CD14-positive monocyte (primary cell): ENCODE measurements around the gene MAP3K10. TPM values are rescaled to one million over a fixed set of nuclear protein-coding genes. Genes with fewer than 3 reads are reported as not detected.

ENCODE experiments used
- DNase-seq, 3 donors: peaks; one replicate each; pipeline ENCODE4 v3.0.0-alpha.2; 2011 to 2022
- H2AFZ ChIP-seq: 2 replicates; pipeline ENCODE4 v1.6.0; 2012; ENCODE audit warnings: mild to moderate bottlenecking, low read depth, low read length, inconsistent platforms; ENCODE audit not compliant: insufficient read depth, poor library complexity, severe bottlenecking
- H3K27ac ChIP-seq, 2 donors: 1 replicate in 1 of 2; 2 replicates in 1 of 2; pipeline ENCODE4 v1.5.1; 2012 to 2013; ENCODE audit warnings: low read length in 2 of 2, control low read depth in 1 of 2, inconsistent platforms in 1 of 2, low read depth in 1 of 2, mild to moderate bottlenecking in 1 of 2
- H3K27me3 ChIP-seq, 2 donors: one replicate each; pipeline versions ENCODE4 v1.6.0 to v1.6.1; 2011 to 2013; ENCODE audit warnings: low read length in 2 of 2; ENCODE audit not compliant: control insufficient read depth in 2 of 2, insufficient read depth in 2 of 2
- H3K36me3 ChIP-seq, 2 donors: replicated peaks in 1 of 2; 1 replicate in 1 of 2; 2 replicates in 1 of 2; pipeline versions ENCODE4 v1.5.1 to v1.6.1; 2012 to 2013; ENCODE audit warnings: low read length in 2 of 2, control low read depth in 1 of 2, inconsistent platforms in 1 of 2, mild to moderate bottlenecking in 1 of 2; ENCODE audit not compliant: insufficient read depth in 2 of 2, control insufficient read depth in 1 of 2
- H3K4me1 ChIP-seq, 2 donors: 1 replicate in 1 of 2; 2 replicates in 1 of 2; pipeline versions ENCODE4 v1.5.1 to v1.6.1; 2012 to 2013; ENCODE audit warnings: low read length in 2 of 2, control low read depth in 1 of 2, inconsistent platforms in 1 of 2, mild to moderate bottlenecking in 1 of 2, moderate library complexity in 1 of 2; ENCODE audit not compliant: insufficient read depth in 2 of 2, control insufficient read depth in 1 of 2
- H3K4me2 ChIP-seq: replicated peaks from 2 replicates; pipeline ENCODE3; 2012; ENCODE audit warnings: low read length, moderate library complexity, mild to moderate bottlenecking; ENCODE audit not compliant: poor library complexity, severe bottlenecking; ENCODE audit errors: extremely low read depth
- H3K4me3 ChIP-seq, 3 experiments: fragments of 200-600 bp in 1 of 3; sonication (generic) in 1 of 3; replicated peaks in 1 of 3; 1 replicate in 2 of 3; 2 replicates in 1 of 3; pipeline ENCODE4 v1.5.1; 2011 to 2013; ENCODE audit warnings: low read length in 3 of 3, mild to moderate bottlenecking in 3 of 3, control low read depth in 2 of 3, low read depth in 2 of 3, inconsistent platforms in 1 of 3, moderate library complexity in 1 of 3
- H3K79me2 ChIP-seq: 2 replicates; pipeline ENCODE4 v1.6.0; 2012; ENCODE audit warnings: mild to moderate bottlenecking, control low read depth, inconsistent platforms, low read length, moderate library complexity; ENCODE audit not compliant: insufficient read depth
- H3K9ac ChIP-seq: 2 replicates; pipeline ENCODE4 v1.6.0; 2017; ENCODE audit warnings: low read length, mild to moderate bottlenecking; ENCODE audit not compliant: insufficient read depth, poor library complexity, severe bottlenecking
- H3K9me3 ChIP-seq, 2 donors: replicated peaks in 1 of 2; 1 replicate in 1 of 2; 2 replicates in 1 of 2; pipeline versions ENCODE4 v1.5.1 to v1.6.1; 2012 to 2013; ENCODE audit warnings: low read length in 2 of 2, control low read depth in 1 of 2; ENCODE audit not compliant: control insufficient read depth in 1 of 2, insufficient read depth in 1 of 2
- H4K20me1 ChIP-seq: 2 replicates; pipeline ENCODE4 v1.6.0; 2012; ENCODE audit warnings: mild to moderate bottlenecking, low read length, control low read depth, moderate library complexity; ENCODE audit not compliant: insufficient read depth
- H3K27ac Mint-ChIP-seq, 7 donors: one replicate each; pipeline ENCODE4 v1.8.0; 2020; ENCODE audit warnings: mild to moderate bottlenecking in 7 of 7, mixed read lengths in 7 of 7, moderate library complexity in 6 of 7, inconsistent platforms in 2 of 7
- H3K27me3 Mint-ChIP-seq, 3 donors: one replicate each; pipeline ENCODE4 v1.8.0; 2021 to 2022; ENCODE audit warnings: low read depth in 3 of 3, mild to moderate bottlenecking in 3 of 3, mixed read lengths in 3 of 3, moderate library complexity in 3 of 3, inconsistent platforms in 1 of 3
- H3K36me3 Mint-ChIP-seq, 2 donors: one replicate each; pipeline ENCODE4 v1.8.0; 2020; ENCODE audit warnings: mixed read lengths in 2 of 2, inconsistent platforms in 1 of 2, mild to moderate bottlenecking in 1 of 2
- H3K4me1 Mint-ChIP-seq: one replicate; pipeline ENCODE4 v1.8.0; 2020; ENCODE audit warnings: mild to moderate bottlenecking, mixed read lengths
- H3K4me3 Mint-ChIP-seq, 2 donors: one replicate each; pipeline ENCODE4 v1.8.0; 2020; ENCODE audit warnings: mild to moderate bottlenecking in 2 of 2, mixed read lengths in 2 of 2, moderate library complexity in 1 of 2
- H3K9me3 Mint-ChIP-seq, 7 donors: one replicate each; pipeline ENCODE4 v1.8.0; 2020 to 2022; ENCODE audit warnings: mixed read lengths in 7 of 7, mild to moderate bottlenecking in 6 of 7, moderate library complexity in 6 of 7, inconsistent platforms in 2 of 7
- WGBS: methylation state at CpG from one replicate; pipeline ENCODE4 v1.1.5; 2013; ENCODE audit warnings: missing lambda C conversion rate; ENCODE audit not compliant: insufficient coverage; 5-methylcytosine and 5-hydroxymethylcytosine counted together
- intact Hi-C, 2 donors: fragments of 100-400 bp; cut with micrococcal nuclease; formaldehyde crosslinking; loops; one replicate each; pipeline versions ENCODE4 v1.15.0 to v1.15.1; 2023
- polyA plus RNA-seq, 3 donors: library from polyadenylated mRNA; depleted of rRNA in 1 of 3; unstranded in 2 of 3; stranded (reverse) in 1 of 3; fragments of 300-500 nt in 2 of 3; fragments of >200 nt in 1 of 3; fragmentation: Illumina TruSeq in 2 of 3; gene quantifications; 1 replicate in 2 of 3; 2 replicates in 1 of 3; pipeline ENCODE4 v1.2.3, GENCODE V29; 2012 to 2021
- TF ChIP-seq, protein P1 (sequence below): fragments of 200-600 bp; IDR thresholded peaks from one replicate; pipeline ENCODE4 v1.8.0; 2022; ENCODE audit warnings: antibody characterized with exemption, mild to moderate bottlenecking

Gene MAP3K10
- polyA plus RNA-seq, 3 donors = 0.05 to 9.1 TPM; not detected in 1

DNA sequence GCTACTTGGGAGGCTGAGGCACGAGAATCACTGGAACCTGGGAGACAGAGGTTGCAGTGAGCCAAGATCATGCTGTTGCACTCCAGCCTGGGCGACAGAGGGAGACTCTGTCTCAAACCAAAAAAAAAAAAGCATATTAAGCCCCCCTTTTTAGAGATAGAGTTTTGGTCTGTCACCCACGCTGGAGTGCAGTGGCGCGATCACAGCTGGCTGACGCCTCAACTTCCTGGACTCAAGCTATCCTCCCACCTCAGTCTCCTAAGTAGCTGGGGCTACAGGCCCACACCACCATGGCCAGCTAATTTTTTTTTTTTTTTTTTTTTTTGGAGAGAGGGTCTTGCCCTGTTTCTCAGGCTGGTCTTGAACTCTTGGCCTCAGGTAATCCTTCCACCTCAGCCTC lies 34.2 kb upstream of the MAP3K10 start:
- Histone ChIP-seq H3K4me2 (no peak overlapping the region), H3K36me3 (no peaks in the 10 kb centered on the region), H3K9ac (no peak overlapping the region), H3K9me3 (peaks cover 0 to 2% of the 10 kb centered on the region in 2 donors), H4K20me1 (no peaks in the 10 kb centered on the region), H2AFZ (no peak overlapping the region), H3K27ac (no peak overlapping the region), H3K4me1 (peaks cover 6 to 14% of the 10 kb centered on the region in 2 donors), H3K79me2 (no peaks in the 10 kb centered on the region), H3K27me3 (no peaks in the 10 kb centered on the region), H3K4me3 (no peak overlapping the region)
- H3K27ac Mint-ChIP-seq = no peak overlapping the region
- no peak overlapping the region for H3K4me3 Mint-ChIP-seq
- DNase-seq = no peak
- intact Hi-C loops = no loop called here
- peaks cover 2 to 7% (median 4%) of the 10 kb centered on the region in 7 donors for H3K9me3 Mint-ChIP-seq
- TF ChIP-seq, protein P1, sequence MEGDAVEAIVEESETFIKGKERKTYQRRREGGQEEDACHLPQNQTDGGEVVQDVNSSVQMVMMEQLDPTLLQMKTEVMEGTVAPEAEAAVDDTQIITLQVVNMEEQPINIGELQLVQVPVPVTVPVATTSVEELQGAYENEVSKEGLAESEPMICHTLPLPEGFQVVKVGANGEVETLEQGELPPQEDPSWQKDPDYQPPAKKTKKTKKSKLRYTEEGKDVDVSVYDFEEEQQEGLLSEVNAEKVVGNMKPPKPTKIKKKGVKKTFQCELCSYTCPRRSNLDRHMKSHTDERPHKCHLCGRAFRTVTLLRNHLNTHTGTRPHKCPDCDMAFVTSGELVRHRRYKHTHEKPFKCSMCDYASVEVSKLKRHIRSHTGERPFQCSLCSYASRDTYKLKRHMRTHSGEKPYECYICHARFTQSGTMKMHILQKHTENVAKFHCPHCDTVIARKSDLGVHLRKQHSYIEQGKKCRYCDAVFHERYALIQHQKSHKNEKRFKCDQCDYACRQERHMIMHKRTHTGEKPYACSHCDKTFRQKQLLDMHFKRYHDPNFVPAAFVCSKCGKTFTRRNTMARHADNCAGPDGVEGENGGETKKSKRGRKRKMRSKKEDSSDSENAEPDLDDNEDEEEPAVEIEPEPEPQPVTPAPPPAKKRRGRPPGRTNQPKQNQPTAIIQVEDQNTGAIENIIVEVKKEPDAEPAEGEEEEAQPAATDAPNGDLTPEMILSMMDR = no peak
- H3K27me3 Mint-ChIP-seq = peaks cover 0 to 3% (median 0%) of the 10 kb centered on the region in 3 donors
- peaks cover 17% of the 10 kb centered on the region for H3K4me1 Mint-ChIP-seq
- no peaks in the 10 kb centered on the region for H3K36me3 Mint-ChIP-seq
- WGBS = 100% methylated on average over 1 of the region's 6 CpGs

DNA sequence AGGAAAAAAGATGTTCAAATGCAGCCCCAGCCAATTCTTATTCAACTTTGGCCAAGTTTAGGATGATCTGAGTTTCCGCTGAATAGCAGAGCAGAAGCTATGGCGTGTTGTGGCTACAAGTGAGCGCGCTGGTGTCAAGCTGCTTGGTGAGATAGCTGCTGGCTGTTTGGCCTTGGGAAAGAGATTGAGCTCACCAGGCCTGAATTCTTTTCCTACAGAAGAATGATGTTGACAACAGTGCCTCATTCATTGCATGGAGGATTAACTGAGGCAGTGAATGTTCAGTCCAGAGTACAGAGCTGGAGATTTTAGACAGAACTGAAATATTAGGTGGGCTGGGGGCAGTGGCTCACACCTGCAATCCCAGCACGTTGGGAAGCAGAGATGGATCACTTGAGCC lies 31.5 kb upstream of the MAP3K10 start:
- H3K9me3 ChIP-seq = peaks cover 0 to 2% of the 10 kb centered on the region in 2 donors
- WGBS = 97% methylated on average over 4 of the region's 5 CpGs
- H3K4me1 ChIP-seq = peaks cover 11 to 15% of the 10 kb centered on the region in 2 donors
- no peak overlapping the region for H3K4me2 ChIP-seq
- no peak overlapping the region for H3K4me3 ChIP-seq
- H3K9me3 Mint-ChIP-seq = peaks cover 2 to 7% (median 4%) of the 10 kb centered on the region in 7 donors
- H2AFZ ChIP-seq = no peak overlapping the region
- no peak overlapping the region for H3K9ac ChIP-seq
- peaks cover 21% of the 10 kb centered on the region for H3K4me1 Mint-ChIP-seq
- H3K36me3 Mint-ChIP-seq = no peaks in the 10 kb centered on the region
- TF ChIP-seq, protein P1 = no peak
- intact Hi-C loops = no loop called here
- H4K20me1 ChIP-seq = no peaks in the 10 kb centered on the region
- no peak overlapping the region for H3K4me3 Mint-ChIP-seq
- H3K27ac ChIP-seq = no peak overlapping the region
- H3K36me3 ChIP-seq = no peaks in the 10 kb centered on the region
- DNase-seq = no peak
- H3K27ac Mint-ChIP-seq = no peak overlapping the region
- no peaks in the 10 kb centered on the region for H3K27me3 ChIP-seq
- H3K27me3 Mint-ChIP-seq = no peaks in the 10 kb centered on the region
- no peaks in the 10 kb centered on the region for H3K79me2 ChIP-seq
